ENCODE measurements around the gene BNIP5.
A peak's percentile ranks its signal among the peaks of the same experiment; 100 is the strongest.
"Not testable (repeated sequence)": the region's sequence is repeated elsewhere in the genome, so short reads cannot be mapped to it uniquely, and the experiment has no call there.

BNIP5 gene

DNA sequence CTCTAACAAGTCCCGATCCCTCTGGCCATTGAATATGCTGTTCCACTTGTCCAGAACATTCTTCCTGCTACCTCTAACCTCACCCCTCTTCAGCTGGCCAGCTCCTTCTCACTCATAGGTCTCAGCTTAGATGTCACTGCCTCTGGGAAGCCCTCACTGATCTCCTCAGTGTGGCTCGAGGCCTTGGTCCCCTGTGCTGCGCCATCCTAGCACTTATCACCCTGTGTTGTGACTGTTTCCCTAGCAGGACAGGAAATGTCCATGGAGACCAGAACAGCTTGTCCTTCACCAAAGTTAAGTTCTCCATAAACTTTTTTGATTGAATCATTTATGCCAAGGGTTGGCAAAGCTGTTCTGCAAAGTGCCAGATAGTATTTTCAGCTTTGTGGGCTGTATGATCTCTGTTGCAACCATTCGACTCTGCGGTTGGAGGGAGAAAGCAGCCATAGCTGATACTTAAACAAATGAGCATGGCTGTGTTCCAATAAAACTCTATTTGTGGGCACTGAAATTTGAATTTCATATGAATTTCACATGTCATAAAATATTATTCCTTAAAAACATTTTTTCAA is 6.5 kb upstream of the BNIP5 start:
- DNase-seq (ENCODE audit: low read depth), result no peak

DNA sequence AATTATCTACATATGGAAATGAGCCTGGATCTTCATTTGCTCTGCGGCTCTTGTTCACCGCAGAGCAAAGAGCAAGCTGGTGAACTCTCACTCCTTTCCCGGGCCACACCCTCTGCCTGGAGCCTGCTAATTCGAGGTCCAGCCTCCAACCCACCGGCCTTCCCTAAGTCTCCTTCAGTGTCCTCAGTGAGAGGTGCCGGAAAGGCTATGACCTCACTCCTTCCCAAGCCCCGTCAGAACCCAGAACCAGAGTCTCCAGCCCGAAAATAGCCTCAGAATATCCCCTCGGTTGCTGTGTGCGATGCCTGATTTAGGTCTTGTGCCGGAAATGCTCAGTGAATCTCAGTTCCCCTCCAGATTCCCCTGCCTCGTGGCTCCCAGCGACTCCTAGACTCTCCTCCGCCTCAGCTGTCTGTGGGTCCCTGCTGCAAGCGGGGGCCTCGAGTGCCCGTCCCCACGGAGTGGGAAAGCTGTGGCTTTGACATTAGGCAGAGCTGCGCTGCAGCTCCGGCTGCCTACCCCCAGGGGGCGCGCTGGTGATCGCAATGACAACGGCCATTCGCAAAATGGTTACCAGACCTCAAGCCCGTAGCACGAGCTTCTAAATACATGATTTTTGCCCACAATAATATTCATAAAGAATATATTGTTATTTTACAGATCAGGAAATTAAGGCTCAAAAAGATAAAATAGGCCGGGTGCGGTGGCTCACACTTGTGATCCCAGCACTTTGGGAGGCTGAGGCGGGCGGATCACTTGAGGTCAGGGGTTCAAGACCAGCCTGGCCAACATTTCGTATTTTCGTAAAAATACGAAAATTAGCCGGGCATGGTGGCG is 4.1 kb upstream of the BNIP5 start:
- DNase-seq (ENCODE audit: low read depth), result peak; percentile 65

DNA sequence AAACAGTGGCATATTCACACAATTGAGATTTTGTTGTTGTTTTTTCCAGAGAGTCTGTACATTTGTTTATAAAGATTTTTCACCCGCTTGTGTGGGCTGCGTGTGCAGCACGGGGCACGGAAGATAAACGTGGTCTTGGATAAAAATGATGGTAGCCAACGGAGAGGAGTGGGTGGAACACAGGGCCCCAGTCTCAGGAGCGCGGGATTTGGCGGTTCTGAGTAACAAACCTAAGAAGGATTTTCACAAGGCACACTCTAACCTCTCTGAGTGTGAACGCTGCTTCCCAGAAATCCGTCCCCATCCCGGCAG is 3.6 kb upstream of the BNIP5 start:
- DNase-seq (ENCODE audit: low read depth), result no peak

DNA sequence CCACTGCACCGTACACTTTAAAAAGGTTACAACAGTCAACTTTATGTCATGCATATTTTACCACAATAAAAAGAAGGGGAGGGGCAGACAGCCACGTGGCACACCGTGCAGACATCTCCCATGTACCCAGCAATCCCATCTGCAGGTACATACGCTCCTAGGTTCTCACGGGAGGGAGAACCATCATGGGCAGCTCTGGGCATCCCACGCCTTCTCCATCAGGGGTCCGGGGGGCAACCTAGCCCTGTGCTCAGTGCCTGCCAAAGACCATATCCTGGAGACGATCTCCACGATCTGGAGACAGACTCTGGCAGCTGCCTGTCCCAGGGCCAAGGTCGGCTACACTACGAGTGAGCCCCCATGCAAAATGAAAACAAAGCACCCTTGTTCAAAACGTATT is 2.5 kb upstream of the BNIP5 start:
- no peak for DNase-seq (ENCODE audit: low read depth)

DNA sequence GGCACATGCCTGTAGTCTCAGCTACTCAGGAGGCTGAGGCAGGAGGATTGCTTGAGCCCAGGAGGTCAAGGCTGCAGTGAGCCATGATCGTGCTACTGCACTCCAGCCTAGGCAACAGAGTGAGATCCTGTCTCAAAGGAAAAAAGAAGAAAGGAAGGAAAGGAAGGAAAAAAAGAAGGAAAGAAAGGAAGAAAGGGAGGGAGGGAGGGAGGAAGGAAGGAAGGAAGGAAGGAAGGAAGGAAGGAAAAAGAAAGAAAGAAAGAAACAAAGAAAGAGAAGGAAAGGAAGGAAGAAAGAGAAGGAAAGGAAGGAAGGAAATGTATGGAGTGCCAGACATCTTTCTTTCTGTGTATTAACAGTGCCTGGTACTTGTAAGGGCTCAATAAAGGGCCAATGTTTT is 1.5 kb upstream of the BNIP5 start:
- DNase-seq (ENCODE audit: low read depth), result not testable (repeated sequence)

DNA sequence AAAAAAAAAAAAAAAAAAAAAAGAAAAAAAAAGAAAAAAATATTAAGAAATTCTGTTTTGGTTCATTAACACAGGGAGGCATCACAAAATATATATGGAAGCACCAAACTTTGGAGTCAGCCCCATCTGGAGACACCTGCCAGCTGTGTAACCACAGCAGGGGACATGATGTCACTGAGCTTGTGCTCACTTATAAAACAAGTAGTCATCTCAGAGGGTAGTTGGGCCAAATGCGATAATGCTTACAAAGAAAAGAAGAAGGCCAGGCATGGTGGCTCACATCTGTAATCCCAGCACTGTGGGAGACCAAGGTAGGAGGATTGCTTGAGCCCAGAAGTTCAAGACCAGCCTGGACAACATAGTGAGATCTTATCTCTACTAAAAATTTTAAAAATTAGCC is 1.1 kb upstream of the BNIP5 start:
- no peak for DNase-seq (ENCODE audit: low read depth)

DNA sequence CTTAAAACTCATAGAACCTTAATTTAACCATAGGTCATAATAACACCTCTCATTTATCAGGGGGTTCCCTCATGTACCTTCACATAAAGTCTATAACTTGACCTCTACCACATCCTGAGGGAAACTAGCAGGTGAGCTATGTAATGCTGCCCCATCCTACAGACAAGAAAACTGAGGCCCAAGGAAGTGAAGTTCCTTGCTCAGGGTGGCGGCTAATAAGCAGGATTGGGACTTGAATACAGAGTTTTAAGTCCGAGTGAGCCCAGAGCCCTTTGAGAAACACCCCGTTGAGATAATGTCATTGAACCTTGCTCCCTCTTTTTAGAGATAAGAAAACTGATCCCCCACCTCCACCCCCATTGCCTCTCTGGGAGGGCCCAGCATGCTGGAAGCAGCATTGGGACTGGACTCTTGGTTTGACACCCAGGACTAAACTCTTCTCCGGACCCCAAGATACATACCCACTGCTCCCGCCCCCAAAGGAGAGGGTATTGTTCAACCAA is 429 bp downstream of the BNIP5 start:
- no peak for DNase-seq (ENCODE audit: low read depth)

DNA sequence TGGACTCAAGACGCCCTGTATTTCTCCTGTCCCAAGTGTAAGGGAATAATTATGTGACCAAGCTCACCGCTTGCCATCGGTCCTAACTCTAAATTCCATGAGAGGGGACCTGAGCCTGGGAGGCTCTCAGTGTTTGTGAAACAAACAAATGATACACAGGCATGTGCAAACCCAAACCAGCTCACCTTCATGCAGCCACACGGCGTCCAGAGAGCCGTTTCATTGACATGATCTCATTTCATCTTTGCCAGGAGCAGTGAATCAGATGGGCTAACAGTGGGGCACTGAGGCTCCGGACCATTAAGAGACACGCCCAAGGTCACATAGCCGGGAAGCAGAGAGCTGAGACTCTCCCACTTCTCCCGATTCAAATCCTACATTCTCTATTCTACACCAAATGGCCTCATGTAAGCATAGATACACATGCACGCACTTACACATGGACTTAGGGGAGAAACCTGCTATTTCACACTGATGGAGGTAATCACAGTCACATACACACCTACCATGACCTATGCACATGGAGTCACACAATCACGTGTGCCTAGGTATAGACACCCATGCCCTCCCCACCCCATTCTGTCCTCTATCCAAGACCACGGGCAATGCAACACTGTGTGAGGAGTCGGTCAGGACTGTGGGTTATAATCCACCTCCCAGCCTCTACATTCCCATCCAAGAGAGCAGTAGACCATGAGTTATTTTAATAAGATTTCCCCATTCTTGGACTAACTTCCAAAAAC is 1.1 kb downstream of the BNIP5 start:
- DNase-seq (ENCODE audit: low read depth), result no peak

DNA sequence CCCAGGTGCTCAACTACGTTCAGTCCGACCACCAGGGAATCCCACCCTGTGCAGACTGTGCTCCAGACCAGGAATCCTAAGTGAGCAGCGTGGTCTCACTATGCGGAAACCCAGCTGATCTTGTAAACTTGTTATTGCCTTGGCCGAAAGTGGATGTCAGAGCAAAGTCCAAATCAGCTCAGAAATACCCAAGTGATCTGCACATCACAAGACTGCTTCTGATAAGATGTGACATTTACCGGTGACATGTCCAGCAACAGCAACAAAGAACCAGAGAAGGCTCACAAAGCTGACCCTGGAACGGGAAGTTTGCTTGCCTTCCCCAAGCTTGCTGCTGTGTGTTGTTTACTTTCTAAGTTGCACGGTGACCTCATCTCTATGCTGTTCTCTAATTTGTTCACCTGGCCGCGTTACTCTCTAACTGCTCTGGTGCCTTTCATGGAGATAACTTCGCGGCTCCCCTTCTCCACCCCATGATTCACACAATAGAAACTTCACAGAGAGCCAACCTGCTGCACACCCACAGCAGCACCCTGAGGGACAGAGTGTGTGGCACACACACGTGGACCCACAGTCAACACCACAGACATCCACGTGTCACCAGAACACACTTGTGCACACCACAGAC is 1.7 kb downstream of the BNIP5 start:
- no peak for DNase-seq (ENCODE audit: low read depth)

DNA sequence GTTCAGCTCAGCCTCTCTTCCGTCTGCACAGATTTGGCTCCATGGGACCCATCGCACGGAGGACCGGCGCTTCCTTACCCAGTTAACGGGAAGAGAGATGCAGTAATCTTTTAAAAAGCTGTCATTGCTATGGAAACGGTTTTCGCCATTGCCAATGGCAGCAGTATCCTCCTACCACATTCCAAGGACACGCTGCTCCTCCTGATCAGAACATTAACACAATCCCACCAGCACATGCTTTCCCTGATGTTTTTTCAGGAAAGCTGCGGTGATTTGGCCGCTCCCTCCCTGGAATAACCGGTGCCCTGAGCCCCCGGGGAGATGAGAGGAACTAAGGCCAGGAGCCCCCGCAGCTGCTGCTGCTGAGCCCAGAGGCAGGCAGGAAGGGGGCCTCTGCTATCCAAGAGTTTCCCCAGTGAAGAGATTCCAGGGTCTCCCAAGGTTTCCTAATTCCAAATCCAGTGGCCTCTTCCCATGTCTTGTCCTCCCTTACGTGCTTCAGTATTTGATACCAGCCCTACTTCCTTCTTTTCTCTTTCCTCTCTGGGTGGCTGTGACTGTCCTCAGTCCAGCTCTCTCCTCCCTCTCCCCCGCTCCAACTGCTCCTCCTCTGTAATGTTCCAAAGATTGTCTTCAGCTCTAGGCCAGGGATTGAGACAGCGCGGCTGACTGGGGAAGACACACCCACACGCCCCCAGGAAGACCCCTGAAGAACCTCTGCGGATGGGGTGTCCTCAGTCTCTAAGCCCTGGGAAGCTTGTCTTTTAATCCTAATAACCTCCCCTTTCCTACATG is 2.6 kb downstream of the BNIP5 start:
- DNase-seq (ENCODE audit: low read depth), result no peak

DNA sequence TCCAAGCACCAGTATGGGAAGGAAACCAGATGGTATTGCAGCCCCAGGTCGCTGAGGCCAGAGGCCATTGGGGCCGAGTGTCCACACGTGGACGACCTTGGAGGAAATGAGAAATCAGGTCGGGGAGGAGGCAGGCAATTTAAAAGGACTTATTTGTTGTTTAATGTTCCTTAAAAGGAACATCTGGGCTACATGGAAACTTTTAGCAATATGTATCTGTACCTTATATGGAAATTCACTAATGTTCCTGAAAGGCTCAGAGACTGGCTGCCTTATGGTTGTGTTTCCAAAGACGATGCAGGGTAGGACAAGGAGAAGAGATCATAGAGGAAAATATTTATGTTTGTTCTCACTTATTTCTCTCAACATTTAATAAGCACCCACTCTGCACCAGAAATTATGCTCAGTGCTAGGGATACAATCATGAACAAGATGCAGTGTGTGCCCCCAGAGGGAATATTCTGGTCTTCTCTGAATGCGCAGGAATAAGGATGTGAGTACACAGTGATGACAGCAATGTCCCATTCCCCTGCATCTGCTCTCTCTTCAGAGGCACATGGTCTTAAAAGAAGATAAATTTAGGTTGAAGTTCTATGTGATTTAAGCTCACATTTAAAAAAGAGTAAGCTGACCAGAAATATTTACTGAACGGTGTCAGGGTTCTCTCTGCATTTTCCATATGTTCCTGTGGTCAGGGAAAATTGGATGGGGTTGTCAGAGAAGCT is 3.4 kb downstream of the BNIP5 start:
- no peak for DNase-seq (ENCODE audit: low read depth)

DNA sequence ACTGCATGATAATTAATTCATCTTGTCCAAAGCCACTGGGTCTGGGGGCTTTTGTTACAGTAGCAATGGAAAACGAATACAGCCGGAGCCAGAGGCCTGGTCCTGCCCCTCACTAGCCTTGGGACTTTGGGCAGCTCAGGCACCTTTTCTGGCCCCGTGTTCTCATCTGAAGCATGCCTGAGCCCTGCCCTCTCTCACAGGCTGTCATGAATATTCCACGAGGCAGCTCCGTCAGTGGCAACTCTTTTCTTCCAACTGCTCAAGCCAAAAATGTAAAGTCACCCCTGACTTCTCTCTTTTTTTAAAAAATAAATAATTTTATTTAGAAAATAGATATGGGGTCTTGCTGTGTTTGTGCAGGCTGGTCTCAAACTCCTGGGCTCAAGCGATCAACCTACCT is 5.3 kb downstream of the BNIP5 start:
- no peak for DNase-seq (ENCODE audit: low read depth)

DNA sequence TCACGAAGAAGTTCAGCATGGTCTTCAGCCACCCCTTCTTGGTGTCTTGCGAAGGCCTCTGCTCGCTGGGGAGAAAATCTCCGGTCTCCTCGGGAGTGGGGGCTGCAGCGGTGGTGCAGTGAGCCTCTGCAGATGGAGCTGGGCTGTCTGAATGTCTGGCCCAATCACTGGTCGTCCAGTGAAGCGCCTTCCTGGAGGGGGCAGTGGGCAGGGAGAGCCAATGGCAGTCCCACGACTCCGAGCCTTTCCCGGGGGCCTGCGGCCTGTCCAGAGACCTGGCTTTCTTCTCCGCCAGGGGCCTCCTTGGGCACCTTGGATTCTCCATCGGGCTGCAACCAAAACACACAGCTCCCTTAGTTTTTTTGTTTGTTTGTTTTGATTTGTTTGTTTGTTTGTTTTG is 6.3 kb downstream of the BNIP5 start:
- no peak for DNase-seq (ENCODE audit: low read depth)

DNA sequence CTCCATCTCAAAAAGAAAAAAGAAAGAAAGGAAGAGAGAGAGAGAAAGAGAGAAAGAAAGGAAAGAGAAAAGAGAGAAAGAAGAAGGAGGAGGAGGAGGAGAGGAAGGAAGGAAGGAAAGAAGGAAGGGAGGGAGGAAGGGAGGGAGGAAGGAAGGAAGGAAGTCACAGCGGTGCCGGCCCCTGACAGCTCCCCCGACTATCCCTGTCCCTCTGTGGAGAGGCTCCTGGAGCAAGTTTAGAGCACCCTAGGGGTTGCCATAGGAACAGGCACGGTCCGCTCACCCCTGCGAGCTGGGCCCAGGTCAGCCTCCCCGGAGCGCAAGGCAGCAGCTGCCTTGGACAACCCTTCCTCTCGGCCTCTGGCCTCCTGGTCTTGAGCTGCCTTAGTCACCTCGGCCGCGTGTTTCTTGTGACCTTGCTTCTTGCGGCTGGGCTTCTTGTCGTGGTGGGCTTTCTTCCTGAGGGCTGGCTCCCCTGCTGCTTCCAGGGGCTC is 6.8 kb downstream of the BNIP5 start:
- no peak for DNase-seq (ENCODE audit: low read depth)

DNA sequence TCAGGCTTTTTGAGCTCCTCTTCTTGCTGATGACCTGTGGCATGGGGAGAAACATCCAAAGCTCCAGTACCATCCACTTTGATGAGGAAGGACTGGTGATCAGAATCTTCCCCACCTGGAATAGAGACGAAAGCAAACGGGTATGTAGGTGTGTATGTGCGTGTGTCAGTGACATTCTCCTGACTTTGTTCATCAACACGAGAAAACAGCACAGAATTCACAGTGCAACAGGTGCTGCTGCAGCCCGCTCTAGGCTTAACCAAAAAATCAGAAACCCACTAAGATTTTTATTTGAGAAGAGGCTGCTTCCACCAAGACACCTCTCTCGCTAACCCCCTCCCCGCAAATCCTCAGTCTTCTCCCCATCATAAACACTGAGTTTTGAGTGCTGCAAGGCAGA is 8.1 kb downstream of the BNIP5 start:
- DNase-seq (ENCODE audit: low read depth), result no peak

DNA sequence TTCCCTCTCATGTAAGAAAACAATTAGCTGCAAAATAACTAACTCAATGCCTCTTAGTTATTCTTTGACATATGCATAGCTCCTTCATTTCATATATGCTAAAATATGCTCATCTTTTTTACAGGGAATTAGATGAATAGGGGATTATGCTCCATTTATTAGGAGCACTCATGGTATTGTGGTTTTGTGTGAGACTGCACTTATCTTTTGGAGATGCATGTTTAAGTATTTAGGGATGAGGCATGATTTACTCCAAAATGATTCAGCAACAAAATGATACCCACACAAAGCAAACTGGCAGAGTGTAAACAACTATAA is 8.8 kb downstream of the BNIP5 start:
- no peak for DNase-seq (ENCODE audit: low read depth)

DNA sequence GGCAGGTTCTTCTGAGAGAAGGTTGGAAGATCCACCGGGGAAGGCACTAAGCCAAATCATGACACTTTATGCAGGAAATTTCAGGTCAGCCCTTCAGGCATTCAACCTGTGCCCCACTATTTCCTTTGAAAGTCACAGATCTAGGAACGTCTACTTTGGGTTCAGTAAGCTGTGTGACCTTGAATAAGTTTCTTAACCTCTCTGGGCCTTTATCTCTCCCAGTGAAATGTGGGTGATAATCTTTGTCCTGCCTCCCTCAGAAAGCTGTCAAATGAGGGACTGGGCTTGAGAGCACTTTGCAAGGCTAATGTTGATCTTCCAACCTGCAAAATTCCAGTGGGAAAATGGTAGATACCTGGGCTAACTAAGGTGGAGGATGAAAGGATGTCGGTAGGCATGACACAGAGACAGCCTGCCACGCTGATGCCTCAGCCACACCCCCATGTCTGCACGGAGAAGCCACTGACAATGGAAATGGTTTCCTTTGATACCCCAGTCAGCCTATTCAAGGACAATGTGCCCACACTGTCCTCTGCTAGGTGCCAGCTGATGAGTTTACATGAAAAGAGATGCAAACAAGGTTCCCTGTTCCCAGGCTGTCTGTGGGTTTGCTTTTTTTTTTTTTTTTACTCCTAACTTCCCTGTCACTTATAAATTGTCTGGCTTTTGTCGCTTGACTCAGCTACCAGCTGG is 9.3 kb downstream of the BNIP5 start:
- DNase-seq (ENCODE audit: low read depth), result no peak

DNA sequence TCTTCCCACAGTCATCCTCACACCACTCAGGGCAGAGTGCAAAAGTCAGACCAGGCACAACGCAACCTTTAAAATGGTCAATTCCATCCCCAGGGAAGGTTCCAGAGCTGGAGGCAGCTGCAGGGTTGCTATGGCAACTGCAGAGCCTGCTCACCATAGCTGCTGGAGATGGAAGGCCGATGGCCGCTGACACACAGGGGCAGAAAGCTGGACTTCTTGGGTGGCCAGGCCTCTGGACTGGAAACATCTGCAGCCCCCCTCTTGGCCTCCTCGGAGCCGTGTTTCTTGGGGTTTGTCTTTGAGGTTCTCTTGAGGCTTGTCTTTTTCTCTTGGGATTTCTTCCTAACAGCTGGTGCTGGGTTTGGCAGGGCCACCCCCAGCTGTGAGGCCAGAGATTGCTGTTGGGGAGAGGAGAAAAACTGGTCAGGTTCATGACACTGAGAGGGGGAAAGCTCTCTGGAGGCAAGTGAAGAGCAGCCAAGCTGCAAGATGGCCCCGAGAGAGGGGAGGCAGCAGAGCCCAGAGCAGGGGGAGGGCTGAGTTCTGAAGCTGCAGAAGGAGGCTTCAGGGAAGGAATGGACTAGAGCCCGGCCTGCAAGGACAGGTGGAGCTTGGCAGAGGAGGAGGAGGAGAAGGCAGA is 10.2 kb downstream of the BNIP5 start:
- DNase-seq (ENCODE audit: low read depth), result no peak

DNA sequence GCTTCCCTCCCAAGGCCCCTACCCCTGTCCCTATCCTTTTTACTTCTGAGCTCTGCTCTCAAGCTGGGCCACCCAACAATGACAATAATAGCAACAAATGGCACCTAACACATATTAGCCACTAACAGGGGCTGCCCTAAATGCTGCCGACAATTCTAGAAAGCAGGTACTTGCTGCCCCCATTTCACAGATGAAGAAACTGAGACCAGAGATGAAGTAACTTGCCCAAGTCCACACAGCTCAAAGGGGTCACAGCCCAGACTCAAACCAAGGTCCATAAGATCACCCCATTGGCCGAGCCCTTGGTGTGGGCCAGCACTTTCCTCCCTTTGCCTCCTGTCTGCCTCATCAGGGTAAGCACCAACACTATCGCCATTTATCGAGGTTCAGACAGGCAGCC is 12.0 kb downstream of the BNIP5 start:
- DNase-seq (ENCODE audit: low read depth), result no peak

DNA sequence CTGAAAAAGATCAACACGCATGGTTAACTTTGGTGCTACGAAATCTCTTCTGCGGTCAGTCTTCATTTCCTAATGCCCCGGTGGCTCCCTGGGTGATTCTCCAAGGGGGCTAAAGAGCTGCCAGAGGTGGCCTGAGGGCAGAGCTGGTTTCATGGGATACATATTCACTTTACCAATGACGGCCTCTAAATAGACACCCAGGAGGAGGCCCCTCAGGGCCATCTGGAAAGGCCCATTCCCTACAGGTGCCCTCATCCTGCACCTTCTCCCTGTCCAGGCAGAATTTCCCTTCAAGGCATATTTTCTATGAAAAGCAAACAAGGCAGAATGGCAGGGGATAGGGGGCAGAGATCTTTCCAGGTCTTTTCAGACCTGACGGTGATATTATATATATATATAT is 12.5 kb downstream of the BNIP5 start:
- no peak for DNase-seq (ENCODE audit: low read depth)

All from activated T-cell treated with anti-CD3 and anti-CD28 coated beads for 48 hours (primary cell).